Stimulated activated CD8-positive, alpha-beta memory T cell treated with anti-CD3 and anti-CD28 coated beads, Interleukin-12 subunit alpha, Interleukin-12 subunit beta, amount 100 ng/mL, for 1 hour (primary cell): ENCODE data around the gene TLCD3A.
"Not testable (repeated sequence)": the region's sequence is repeated elsewhere in the genome, so short reads cannot be mapped to it uniquely, and the experiment has no call there.

Experiments used
- DNase-seq: peaks from one replicate; pipeline ENCODE4 v3.0.0-alpha.2; 2020; ENCODE audit warnings: low read depth

The TLCD3A gene

DNA sequence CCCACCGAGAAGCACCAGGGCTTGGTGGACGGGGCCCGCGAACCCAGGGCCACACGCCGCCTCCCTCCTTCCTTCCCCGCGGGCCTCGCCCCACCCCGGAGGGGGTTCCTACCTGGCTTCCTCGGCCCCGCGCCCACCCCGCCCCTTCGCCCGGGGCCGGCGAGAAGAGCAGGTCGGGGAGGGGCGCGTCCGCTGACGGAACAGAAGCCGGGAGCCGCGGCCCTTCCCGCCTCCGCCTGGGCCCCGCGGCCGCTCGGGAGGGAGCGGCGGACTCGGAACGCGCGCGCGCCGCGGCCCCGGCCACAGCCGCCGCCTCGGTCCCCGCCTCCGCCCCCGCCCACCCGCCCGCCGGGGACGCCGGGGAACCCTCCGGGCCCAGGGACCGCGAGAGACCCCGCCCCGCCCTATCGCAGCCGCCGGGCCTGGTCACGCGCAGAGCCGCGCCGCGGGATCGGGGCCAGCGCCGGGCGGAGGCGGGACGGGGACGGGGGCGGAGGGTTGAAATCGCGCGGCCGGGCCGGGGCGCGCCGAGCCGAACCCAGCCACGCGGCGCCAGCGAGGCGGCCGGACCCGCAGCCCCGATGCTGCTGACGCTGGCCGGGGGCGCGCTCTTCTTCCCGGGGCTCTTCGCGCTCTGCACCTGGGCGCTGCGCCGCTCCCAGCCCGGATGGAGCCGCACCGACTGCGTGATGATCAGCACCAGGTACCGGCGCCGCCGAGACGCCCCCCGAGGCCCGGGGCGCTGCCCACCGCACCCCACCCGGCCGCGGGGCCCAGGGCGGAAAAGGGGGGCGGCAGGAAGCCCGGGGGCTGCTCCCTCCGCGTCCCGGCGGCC is at the start of gene TLCD3A:
TLCD3A (plus strand) TSS at position 530 of the 835 bp plus-strand sequence; CDS start at position 582, 52 bp downstream.
- no peak for DNase-seq

DNA sequence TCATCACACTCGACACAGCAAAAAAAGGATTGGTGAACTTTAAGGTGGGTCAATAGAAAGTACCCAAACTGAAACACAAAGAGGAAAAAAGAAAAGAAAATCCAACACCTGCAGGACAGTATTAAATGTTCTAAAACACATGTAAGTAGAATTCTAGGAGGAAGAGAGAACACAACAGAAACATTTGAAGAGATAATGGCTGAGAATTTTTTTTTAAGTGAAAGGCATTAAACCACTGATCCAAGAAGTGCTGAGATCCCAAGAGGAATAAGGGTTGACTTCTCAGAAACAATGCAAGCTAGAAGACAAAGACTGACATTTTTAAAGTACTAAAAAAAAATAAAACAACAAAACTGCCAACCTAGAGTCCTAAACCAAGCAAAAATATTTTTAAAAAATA is 49.4 kb upstream of the TLCD3A start:
- DNase-seq = no peak

DNA sequence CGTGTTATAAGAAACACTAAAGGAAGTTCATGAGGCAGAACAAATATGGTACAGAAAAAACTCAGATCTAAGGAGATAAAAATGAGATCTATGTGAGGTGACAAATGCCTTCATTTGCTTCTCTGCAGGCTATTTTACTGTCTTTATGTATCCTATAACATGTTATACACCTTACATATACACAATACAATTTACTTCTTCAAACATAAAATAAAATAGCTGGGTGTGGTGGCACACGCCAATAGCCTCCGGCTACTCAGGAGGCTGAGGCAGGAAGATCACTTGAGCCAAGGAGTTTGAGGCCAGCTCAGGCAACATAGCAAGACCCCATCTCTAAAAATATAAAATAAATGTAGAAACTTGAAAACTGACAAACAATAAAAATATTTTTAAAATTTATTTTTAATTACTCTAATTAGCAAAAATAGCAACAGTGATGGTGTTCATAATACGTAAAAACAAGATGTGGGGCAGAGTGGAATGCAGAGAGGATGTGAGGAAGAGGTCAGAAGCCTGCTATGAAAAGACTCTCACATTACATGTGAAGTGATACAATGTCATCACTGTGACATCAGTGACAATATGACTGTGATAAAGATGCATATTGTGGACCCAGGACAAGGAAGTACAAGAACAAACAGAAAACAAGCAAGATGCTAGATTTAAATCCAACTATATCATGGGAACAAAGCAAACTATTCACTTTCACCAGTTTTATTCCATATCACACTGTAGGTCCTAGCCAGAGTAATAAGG is 48.7 kb upstream of the TLCD3A start:
- no peak for DNase-seq

DNA sequence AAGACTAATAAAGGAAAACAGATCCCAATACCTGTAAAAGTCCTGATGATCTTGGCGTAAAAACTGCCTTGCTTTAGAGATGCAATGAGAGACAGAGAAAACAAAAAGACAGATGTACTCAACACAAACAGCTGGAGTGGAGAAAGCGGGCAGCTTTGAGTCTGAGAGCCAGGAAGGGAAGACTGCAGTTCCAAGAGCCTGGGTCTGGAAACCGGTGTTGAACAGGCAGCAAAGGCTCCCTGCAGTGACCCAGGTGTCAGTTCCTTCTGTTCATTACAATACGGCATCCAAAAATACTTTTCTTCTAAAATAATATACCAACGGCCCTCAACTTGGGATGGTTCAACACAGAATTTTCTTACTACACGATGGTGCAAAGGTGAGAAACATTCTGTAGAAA is 47.4 kb upstream of the TLCD3A start:
- DNase-seq = no peak

DNA sequence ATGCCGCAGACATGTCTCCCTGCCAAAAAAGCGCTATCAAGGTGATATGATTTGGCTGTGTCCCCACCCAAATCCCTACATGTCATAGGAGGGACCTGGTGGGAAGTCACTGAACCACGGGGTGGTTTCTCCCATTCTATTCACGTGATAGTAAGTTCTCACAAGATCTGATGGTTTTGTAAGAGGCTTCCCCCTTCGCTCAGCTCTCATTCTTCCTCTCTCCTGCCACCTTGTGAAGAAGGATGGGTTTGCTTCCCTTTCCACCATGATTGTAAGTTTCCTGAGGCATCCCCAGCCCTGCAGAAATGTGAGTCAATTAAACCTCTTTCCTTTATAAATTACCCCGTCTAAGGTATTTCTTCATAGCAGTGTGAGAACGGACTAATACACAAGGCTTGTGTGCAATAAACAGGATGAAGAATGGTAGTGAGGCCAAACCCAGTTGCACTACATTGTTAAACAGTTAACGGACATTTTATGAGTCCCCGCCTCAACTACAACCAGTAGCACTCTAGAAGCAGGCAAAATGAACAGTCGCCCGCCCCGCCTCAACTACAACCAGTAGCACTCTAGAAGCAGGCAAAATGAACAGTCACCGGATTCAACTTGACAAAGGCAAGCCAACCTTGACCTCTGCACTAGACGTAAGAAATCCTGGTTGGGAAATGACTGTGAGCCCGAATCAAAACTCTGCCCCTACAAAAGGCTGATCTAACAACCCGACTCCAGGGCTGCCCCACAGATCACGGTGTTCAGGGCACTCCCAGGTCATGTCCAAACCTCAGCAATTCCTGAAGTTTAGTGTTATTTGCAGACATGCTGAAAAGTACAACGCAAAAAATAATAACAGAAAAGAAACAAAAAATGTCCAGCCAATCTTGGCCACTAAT is 44.1 kb upstream of the TLCD3A start:
- no peak for DNase-seq

DNA sequence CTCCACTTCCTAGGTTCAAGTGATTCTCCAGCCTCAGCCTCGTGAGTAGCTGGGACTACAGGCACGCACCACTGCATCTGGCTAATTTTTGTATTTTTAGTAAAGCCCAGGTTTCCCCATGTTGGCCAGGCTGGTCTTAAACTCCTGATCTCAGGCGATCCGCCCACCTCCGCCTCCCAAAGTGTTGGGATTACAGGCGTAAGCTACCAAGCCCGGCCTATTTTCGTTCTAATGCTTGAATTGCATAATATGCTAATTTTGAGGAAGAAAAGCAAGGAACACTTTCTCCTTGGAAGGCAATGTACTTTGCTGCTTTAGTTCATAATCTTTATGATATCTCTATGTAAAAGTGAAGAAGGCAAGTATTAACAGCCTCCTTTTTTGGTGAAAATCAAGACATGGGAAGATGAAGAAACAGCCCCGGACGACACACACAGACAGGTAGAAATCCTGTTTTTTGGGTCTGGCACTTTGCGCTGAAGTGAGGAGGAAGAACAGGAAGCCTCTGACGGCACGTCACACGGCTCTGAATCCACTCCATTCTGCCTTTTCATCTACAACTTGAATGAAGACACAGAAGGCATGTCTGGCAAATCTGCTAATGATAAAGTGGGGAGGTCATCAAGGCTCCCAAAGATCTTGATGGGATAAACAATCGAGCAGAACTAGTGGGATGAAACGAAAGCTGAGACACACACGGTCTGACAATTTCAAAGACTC is 42.7 kb upstream of the TLCD3A start:
- no peak for DNase-seq

DNA sequence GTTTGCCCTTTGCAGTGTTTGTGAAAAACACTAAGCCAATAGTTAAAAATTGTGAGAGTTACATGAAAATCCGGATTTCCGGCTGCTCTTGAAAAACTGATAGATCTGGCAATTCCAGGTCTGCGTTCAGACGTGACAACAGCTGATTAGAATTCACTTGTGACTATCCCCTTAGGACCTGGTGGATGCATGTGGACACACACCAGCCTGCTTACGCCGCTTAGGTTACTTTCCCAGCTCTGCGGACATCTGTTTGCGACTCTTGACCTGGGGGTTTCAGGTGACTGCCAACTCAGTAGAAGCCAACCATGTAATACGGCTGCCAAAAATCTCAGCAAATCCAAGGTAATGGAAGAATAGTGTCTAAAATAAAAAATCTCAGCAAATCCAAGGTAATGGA is 42.0 kb upstream of the TLCD3A start:
- DNase-seq = no peak

DNA sequence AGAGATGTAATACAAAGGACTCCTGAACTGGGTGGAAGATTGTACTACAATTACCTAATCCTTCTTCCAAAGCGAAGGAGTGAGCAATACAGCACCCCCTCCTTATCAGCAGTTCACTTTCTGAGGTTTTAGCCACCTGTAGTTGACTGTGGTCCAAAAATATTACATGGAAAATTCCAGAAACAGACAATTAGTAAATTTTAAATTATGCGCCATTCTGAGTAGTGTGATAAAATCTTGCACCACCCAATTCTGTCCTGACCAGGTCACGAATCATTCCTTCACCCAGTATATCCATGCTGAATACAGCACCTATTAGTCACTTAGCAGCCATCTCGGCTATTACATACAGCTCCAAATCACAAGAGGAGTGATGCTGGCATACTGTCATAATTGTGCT is 41.0 kb upstream of the TLCD3A start:
- DNase-seq = no peak

DNA sequence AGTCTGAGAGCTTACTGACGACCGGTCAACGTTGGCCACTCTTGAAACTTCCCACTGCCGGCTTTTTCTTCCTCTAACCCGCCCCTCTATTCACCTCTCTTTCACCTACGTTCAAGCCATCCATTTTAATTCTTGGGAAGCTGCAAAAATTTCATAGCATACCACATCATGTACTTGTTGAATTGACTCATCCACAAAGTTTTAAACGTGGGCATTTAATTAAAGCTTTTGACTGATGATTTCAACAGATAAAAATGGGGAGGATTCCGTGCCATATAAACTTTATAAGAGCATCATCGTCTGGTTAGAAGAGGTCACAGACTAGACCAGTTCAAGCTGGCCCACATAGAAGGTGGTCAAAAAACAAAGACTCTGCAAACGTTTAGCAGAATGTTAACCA is 40.3 kb upstream of the TLCD3A start:
- DNase-seq = no peak

DNA sequence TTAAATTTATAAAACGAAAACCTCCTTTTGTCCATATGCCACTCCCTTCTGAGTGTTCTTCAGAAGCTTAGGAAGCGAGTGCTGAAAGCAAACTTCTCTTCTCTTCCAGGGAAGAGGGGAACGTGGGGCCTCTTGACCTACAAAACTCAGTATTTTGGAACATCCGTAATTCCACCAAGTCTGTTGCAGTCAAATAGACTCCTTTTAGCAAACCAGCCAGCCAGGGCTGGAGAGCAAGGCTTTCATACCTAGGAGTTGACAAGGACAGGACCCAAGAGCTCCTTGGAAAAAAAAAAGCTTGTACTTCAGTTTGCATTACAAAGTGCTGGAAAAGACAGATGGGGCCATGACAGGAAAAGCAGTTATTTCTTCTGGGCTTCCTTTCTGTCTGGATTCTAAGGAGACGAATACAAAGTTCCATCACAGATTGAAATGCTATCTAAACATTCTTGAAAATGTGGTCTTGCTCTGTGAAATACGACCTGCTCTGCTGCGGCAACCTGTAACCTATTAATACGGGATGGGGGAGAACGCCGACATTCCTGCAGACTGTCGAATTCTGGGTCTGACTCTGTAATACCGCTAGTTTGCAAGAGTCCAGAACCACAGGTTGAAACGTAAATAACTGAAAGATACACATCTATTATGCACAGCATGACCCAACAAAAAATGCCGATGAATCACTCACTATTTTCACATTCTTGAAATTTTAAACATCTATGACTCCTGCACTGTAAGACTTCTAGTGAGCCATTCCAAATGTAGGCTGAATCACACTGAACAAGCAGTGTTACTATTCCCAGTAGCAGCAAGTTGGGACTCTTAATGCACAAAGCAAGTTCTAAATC is 38.4 kb upstream of the TLCD3A start:
- no peak for DNase-seq

DNA sequence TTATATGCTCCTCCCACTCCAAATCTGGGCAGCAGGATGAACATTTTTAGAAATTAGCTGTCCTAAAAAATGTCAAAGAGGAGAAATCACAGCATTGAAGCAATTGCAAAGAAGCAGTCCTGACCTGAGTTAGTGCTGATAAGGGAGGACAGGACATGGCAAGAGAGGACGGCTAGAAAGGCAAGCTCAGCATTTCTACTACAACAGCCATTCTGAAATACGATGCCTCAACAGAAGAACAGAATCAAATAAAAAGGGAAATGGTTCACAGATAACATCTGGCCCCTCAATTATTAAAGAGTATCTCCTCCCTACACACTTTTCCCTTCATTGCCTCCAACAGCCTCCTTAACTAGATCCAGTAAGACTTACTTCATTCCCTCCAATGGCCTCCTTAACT is 36.0 kb upstream of the TLCD3A start:
- DNase-seq = no peak

DNA sequence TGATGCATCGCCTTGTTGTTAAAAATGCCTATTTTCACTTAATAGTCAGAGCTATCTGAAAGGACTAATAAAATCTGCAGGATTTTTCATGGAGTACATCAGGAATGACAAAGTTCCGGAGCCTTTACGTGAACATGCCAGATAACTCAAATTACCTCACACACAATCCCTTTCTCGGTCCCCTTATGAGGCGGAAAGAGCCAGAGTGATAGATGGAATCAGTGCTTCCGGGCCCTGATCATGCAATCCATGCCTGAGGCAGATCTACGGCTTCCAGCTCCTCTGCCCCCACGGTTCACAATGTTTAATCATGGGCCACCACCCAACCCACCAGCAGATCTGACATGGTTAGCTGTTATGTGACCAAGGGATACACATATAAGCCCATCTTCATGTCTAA is 34.7 kb upstream of the TLCD3A start:
- no peak for DNase-seq

DNA sequence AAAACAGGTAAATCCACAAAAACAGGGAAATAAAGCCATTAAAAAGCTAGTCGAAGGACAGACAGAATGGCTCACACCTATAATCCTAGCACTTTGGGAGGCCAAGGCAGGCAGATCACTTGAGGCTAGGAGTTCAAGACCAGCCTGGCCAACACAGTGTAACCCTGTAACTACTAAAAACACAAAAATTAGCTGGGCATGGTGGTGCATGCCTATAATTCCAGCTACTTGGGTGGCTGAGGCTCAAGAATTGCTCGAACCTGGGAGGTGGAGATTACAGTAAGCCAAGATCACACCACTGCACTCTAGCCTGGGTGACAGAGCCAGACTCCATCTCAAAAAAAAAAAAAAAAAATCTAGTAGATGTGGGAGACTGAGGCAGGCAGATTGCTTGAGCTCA is 34.3 kb upstream of the TLCD3A start:
- not testable (repeated sequence) for DNase-seq

DNA sequence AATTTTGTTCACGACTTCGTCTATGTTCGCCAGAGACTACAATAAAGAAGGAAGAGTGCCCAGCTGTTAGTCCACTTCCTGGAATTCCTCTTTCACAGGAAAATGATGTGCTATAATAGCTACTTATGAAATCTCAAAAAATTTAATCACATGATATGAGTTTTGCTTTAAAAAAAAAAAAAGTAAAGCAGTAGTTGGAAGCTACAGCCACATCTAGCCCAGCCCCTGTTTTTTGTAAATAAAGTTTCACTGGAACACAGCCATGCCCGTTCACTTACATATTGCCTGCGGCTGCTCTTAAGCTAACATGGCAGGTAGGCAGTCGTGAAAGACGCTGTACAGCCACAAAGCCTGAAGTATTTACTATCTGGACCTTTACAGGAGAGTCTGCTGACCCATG is 33.1 kb upstream of the TLCD3A start:
- no peak for DNase-seq

DNA sequence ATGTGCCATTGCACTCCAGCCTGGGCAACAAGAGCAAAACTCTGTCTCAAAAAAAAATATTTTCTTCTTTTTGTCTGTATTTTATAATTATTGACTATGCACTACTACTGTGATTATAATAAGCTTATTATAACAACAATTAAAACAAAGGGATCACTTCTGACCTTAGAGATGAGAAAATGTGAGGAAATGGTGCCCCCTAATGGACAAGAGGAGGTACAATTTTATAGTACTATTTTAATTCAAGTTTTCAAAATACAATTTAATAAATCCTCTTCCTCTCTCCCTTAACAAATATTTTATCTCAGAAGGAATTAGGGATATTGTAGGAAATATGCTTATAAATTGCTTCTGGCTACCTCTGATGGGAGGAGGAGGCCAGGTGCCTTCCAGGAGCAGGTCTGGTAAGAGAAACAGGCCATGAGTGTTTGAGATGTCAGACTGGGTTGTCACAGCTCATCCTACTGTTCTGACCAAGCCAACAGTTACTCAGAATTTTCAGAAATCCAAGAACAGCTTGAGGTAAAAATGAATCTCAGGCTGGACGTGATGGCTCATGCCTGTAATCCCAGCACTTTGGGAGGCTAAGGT is 31.8 kb upstream of the TLCD3A start:
- DNase-seq = no peak

DNA sequence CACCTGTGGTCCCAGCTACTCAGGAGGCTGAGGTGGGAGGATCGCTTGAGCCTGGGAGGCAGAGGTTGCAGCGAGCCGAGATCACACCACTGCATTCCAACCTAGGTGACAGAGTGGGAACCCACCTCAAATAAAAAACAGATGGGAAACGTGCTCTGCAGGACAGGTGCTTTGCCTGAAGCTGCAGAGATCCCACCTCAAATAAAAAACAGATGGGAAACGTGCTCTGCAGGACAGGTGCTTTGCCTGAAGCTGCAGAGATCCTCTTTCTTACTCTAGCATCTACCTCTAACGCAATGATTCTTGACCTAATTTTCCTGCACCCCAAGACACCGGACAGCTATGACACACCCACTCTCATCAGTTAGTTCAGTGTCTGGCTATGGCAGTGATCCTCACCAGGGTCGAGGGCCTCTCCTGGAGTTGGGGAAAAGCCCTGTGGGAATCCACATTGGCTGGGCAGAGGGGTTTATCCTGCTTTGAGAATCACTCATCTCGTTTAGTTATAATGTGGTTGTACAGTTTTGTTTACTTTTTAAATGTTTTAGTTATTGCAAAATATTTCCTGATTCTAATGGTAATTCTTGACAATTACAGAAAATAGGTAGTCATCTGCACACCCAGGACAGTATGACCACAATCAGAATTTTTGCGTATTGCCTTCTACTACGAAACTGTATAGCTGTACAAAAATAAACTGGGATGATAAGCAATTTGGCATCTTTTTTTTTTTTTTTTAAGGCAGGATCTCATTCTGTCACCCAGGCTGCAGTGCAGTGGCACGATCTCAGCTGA is 29.1 kb upstream of the TLCD3A start:
- DNase-seq = no peak

DNA sequence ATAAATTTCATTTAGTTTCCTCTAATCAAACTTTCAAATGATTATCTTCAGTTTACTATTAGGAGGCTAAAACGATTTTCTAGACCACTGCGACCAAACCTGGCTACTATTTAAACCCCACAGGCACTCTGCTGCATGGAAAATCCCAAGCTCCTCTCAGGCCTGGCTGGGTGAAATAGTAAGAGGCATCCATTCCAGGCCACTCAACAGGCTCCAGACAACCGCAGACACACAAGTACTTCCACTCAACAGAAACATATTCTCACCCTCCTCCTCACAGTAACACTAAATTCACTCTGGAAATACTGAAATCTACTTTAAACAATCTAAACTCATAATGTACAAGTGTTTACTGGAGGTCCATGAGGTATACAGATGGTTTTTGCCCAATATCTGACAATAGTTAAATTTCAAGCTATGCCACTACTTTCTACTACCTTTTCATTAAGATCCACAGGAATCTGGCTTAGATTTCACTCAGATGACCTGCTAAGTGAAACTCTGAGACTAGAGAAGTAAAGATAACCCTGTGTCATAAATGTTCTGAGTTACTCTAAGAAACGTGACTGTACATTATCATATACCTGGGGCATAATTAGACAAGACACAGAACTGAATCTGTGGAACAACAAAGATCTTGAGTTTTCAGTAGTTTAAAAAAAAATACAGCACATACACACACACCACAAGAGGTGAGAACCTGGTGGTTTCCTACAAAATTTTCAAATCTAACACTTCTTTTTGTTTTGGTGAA is 28.1 kb upstream of the TLCD3A start:
- no peak for DNase-seq

DNA sequence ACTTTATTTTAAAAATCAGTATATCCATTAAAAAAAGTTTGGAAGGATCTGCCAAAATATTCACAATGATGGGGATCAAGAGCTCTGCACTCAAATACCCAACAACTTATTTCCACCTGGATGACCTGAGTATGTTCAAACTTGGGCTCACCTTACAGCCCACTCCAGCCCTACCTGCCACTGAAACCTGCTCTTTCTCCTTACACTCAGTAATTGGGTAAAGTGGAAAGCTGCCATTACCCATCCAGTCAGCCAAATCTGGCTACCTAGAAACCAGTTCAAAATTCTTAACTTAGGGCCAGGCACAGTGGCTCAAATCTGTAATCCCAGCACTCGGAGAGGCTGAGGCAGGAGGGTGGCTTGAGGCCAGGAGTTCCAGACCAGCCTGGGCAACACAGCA is 27.4 kb upstream of the TLCD3A start:
- no peak for DNase-seq

DNA sequence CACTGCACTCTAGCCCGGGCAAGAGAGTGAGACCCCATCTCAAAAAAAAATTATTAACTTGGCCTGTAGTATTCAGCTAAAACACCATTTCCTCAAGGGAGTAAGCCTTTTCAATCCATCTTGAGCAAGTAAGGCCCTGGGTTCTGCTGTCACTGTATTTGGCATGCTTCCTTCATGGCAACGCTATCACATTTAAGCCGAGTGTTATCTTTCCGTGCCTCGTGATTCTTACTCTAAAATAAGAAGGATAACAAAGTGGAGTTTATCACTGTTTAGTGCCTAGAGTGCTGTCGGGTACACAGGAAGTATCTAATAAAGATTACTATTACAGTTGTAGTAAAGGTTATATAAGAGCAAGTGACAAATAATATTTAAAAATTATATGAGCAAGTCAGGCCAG is 26.5 kb upstream of the TLCD3A start:
- no peak for DNase-seq
